Tibial nerve (tissue), 4 donors: Measurements from ENCODE around the gene CPNE1.

Experiments
- EP300 ChIP-seq, 2 donors: sonication (generic); formaldehyde crosslinking; IDR thresholded peaks; one replicate each; pipeline ENCODE4 v1.6.1; 2017; ENCODE audit warnings: antibody characterized with exemption in 2 of 2, mild to moderate bottlenecking in 1 of 2
- POLR2A ChIP-seq, 2 donors: fragments of 450-650 bp; IDR thresholded peaks; one replicate each; pipeline ENCODE4 v1.6.1; 2017; ENCODE audit warnings: antibody characterized with exemption in 2 of 2, mild to moderate bottlenecking in 2 of 2, moderate library complexity in 2 of 2
- TF ChIP-seq, protein P1 (sequence below), 5 experiments: fragments of 200-600 bp in 3 of 5; fragments of 450-650 bp in 2 of 5; sonication (generic) in 3 of 5; IDR thresholded peaks; one replicate each; pipeline ENCODE4 v1.5.1; 2016 to 2019; ENCODE audit warnings: antibody characterized with exemption in 5 of 5, mild to moderate bottlenecking in 3 of 5, moderate library complexity in 2 of 5

DNA sequence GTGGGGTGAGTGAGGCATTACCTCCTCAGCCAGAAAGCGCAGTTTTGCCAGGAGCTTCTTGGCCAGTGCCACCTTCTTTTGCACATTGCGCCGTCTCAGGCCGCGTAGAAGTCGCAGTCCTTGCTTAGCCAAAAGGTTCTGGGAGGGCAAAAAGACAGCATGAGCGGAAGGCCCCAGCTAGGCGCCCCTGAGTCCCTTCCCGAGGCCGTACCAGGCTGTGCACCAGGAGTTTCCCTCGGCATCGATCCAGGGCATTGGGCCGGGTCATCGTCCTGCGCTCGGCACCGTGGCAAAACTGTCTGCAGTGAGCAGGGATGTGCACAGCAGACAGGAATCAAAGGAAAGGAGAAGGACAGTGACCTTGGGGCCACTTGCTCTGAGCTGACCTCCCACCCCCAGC lies 69.2 kb downstream of the CPNE1 start:
- TF ChIP-seq, protein P1, sequence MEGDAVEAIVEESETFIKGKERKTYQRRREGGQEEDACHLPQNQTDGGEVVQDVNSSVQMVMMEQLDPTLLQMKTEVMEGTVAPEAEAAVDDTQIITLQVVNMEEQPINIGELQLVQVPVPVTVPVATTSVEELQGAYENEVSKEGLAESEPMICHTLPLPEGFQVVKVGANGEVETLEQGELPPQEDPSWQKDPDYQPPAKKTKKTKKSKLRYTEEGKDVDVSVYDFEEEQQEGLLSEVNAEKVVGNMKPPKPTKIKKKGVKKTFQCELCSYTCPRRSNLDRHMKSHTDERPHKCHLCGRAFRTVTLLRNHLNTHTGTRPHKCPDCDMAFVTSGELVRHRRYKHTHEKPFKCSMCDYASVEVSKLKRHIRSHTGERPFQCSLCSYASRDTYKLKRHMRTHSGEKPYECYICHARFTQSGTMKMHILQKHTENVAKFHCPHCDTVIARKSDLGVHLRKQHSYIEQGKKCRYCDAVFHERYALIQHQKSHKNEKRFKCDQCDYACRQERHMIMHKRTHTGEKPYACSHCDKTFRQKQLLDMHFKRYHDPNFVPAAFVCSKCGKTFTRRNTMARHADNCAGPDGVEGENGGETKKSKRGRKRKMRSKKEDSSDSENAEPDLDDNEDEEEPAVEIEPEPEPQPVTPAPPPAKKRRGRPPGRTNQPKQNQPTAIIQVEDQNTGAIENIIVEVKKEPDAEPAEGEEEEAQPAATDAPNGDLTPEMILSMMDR (IDR thresholded peaks at IDR 0.05), result no peak
- TF ChIP-seq POLR2A (IDR thresholded peaks at IDR 0.05) (no peak), EP300 (IDR thresholded peaks at IDR 0.05) (no peak)
